Measurements from ENCODE around the gene ELP4.

The ELP4 gene

DNA sequence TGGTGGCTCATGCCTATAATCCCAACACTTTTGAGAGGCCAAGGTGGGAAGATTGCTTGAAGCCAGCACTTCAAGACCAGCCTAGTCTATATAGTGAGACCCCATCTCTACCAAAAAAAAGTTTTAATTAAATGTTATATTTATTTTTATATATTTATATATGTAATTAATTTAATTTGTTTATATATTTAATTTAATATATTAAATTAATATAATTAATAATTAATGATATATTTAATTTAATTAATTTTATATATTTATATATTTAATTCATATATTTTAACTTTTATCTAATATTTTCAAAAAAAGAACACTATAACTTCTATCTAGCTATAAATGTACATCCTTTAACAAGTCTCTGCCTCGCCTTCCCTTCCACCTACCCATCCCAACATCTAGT, 196.8 kb downstream of the ELP4 start:
- no peak for TF ChIP-seq ZFX (IDR thresholded peaks at IDR 0.05)
- TF ChIP-seq, protein P1, sequence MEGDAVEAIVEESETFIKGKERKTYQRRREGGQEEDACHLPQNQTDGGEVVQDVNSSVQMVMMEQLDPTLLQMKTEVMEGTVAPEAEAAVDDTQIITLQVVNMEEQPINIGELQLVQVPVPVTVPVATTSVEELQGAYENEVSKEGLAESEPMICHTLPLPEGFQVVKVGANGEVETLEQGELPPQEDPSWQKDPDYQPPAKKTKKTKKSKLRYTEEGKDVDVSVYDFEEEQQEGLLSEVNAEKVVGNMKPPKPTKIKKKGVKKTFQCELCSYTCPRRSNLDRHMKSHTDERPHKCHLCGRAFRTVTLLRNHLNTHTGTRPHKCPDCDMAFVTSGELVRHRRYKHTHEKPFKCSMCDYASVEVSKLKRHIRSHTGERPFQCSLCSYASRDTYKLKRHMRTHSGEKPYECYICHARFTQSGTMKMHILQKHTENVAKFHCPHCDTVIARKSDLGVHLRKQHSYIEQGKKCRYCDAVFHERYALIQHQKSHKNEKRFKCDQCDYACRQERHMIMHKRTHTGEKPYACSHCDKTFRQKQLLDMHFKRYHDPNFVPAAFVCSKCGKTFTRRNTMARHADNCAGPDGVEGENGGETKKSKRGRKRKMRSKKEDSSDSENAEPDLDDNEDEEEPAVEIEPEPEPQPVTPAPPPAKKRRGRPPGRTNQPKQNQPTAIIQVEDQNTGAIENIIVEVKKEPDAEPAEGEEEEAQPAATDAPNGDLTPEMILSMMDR (conservative IDR thresholded peaks at IDR 0.05): no peak
- H3K27ac ChIP-seq: no peak overlapping the region

DNA sequence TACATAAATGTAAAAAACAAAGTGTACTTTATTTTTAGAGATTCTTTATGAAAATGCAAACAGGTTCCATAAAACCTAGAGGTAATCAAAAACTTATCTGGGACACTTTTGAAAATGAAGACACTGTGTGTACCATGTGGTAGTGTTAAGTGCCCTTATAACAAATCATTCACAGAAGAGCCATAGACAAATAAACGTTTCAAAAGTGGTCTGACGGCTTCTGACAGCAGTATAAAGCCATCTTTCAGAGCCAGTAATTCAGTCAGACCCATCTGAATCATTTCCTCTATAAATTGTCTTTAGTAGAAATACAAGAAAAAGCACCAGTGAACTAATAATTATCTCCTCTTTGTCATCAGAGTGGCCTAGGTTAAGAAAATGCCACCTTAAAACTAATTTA, 201.6 kb downstream of the ELP4 start:
- H3K27ac ChIP-seq: no peak overlapping the region
- TF ChIP-seq, protein P1 (conservative IDR thresholded peaks at IDR 0.05): no peak
- no peak for TF ChIP-seq ZFX (IDR thresholded peaks at IDR 0.05)

DNA sequence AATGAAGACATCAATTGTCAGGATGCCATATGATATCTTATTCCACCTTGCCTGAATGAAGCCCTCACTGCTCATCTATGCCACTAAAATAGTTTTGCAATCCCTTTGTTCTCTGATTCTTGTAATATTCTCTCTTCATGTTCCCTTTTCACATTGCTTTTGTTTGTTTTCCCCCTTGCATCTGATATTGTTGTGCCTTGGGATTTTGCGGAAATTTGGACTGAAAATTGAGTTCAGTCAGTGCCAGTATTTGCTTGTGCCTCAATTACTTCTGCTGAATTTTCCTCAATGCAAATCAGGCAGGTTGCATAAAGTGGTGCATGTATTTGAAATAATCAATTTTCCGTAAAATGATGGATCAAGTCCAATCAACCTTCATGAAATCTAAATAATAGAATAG, 203.3 kb downstream of the ELP4 start:
- no peak overlapping the region for H3K27ac ChIP-seq
- no peak for TF ChIP-seq ZFX (IDR thresholded peaks at IDR 0.05)
- TF ChIP-seq, protein P1 (conservative IDR thresholded peaks at IDR 0.05): no peak

DNA sequence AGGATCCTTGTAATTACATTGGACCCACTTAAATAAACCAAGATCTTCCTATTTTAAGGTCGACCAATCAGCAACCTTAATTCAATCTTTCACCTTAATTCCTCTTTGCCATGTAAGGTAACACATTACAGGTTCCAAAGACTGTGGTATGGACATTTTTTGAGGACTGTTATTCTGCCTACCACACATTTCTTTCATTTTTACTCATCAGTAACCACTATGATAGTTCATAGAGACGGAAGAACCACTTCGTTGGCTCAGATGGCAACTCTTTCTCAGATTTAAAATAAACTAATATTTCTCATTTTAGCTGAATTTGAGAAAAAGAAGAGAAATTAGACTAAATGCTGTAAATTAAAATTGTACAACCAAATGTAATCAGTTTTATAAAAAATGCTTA, 205.3 kb downstream of the ELP4 start:
- no peak for TF ChIP-seq ZFX (IDR thresholded peaks at IDR 0.05)
- TF ChIP-seq, protein P1 (conservative IDR thresholded peaks at IDR 0.05): no peak
- H3K27ac ChIP-seq: no peak overlapping the region

DNA sequence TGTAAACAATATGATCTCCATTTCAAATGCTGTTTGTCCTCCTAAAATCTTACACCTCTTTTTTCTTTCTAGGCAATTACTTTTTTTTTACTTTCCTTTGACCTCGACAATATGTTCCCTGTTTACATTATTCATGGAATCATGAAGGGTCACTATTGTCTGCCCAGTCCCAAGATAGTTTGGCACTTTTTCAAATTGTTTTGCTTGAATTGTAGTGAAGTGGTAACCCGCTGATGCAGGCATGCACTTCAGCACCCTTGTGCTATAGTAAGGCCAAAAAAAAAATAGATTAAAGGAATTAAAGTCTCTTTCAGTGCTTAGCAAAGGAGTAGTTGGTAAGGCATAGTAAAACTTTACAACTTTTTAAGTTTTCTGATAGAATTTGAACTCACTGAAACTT, 210.7 kb downstream of the ELP4 start:
- no peak overlapping the region for H3K27ac ChIP-seq
- TF ChIP-seq, protein P1 (conservative IDR thresholded peaks at IDR 0.05): no peak
- TF ChIP-seq ZFX (IDR thresholded peaks at IDR 0.05): no peak

DNA sequence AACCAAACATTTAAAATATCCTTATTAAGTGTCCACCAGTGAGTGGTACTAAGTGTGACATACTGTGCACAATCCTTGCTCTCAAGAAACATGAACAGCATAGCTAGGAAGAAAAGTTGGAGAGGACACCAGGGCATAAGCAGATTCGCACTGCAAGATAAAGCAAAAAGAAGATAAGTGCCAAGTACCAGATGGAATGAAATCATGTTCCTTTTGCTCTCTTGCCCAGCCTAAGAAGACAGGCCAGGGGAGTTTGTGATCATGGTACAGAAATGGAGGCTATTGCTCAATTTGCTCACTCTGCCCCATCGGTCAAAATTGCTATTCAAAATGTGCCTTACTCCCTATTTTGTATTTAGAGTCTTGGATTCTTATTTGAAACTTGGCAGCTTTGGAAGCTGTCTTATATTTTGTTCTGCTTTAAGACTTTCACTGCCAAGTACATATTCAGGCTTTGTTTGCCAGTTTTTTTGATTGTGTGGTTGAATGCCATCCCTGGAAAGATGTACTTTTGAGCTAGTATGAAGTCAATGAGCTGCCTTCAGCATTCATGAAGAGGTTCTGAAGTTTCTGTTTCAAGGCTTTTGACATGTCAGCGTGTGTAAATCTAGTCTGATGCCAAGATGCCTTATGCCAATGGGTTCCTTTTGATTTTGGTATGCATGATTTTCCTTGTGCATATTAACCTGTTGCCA, 211.3 kb downstream of the ELP4 start:
- H3K27ac ChIP-seq: no peak overlapping the region

DNA sequence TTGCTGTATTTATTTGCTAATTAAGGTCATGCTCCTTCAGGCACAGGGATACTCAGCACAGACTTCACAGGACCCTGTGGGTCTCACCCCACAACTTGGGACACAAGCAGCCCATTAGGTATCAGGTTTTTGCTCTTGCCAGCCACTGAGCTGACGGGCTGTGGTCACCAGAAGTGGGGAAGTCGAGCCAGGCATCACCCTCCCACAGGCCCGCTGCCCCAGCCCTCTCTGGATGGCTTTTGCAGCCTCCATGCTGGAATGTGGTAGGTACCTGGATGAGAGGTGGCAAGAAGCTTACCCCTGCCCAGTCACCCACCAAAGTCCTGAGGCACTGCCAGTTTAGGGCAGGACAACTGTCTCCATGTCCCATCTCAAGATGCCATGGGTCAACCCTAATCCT, 213.2 kb downstream of the ELP4 start:
- no peak overlapping the region for H3K27ac ChIP-seq
- TF ChIP-seq, protein P1 (conservative IDR thresholded peaks at IDR 0.05): no peak
- no peak for TF ChIP-seq ZFX (IDR thresholded peaks at IDR 0.05)

More for the DNA sequence above, 211.3 kb downstream of the ELP4 start:
- no peak for TF ChIP-seq ZFX (IDR thresholded peaks at IDR 0.05)
- TF ChIP-seq, protein P1 (conservative IDR thresholded peaks at IDR 0.05): no peak
